CD4-positive, alpha-beta T cell treated with Interleukin-15 for 4 hours (primary cell): ENCODE results near the gene THADA.
"Not testable (repeated sequence)": the region's sequence is repeated elsewhere in the genome, so short reads cannot be mapped to it uniquely, and the experiment has no call there.

ENCODE experiments used
- DNase-seq: peaks from one replicate; pipeline ENCODE4 v3.0.0-alpha.2; 2020; ENCODE audit warnings: low spot score

Gene THADA

GRCh38 chr2:43209204-43209717, 386.6 kb downstream of the THADA start:
- DNase-seq, result no peak

GRCh38 chr2:43207553-43208300, 388.1 kb downstream of the THADA start:
- no peak for DNase-seq

GRCh38 chr2:43206602-43207001, 389.2 kb downstream of the THADA start:
- DNase-seq, result no peak

DNA sequence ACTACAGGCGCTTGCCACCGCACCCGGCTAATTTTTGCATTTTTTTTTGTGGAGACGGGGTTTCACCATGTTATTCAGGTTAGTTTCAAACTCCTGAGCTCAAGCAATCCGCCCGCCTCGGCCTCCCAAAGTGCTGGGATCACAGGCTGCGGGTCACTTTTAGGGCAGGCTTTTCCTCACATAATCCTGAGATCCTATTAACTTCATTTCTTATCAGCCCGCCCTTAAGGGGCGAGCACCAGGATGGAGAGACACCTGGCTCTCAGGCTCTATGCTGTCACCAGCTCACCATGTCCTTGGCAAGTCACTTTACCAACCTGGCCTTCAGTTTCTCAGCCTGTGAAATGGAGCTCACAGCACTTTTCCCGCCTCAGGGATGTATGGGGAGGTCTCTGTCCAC, 392.5 kb downstream of the THADA start:
- DNase-seq, result no peak

GRCh38 chr2:43202289-43202688, 393.5 kb downstream of the THADA start:
- no peak for DNase-seq

DNA sequence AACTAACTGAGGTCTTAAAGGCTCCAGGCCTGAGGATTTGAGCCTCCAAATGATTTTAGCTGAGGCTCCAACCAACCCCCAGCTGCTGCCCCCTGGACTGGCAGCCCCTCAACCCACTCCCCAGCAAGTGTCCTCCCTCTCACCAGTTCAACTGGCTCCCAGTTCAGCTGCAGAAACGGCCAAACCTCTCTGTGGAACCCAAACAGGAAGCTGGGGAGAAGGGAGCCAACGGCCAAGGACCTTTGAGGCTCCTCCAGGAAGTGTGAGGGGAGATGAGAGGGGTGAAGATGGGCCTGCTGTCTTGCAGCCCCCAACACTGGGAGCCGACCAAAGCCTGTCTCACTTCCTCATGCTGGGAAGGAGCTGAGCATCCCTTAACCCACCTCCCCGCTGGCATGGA, 394.3 kb downstream of the THADA start:
- DNase-seq, result no peak

DNA sequence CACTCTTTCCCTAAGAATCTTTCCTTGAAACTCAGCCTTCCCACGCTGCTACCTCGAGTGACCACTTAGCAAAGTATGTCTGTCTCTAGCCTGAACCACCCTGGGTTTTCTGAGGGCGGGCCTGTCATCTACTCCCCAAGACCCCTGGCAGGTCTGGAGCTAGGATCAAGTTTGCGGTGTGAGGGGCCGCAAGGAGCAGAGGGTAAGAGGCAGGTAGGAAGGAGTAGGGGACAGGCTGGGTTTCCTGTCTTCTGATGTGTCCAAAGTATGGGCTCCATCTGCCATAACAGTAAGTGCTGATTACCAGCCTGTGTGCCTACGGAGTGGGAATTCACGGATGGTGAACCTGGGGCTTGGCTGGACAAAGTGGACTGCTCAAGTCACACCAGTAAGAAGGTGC, 394.8 kb downstream of the THADA start:
- no peak for DNase-seq

DNA sequence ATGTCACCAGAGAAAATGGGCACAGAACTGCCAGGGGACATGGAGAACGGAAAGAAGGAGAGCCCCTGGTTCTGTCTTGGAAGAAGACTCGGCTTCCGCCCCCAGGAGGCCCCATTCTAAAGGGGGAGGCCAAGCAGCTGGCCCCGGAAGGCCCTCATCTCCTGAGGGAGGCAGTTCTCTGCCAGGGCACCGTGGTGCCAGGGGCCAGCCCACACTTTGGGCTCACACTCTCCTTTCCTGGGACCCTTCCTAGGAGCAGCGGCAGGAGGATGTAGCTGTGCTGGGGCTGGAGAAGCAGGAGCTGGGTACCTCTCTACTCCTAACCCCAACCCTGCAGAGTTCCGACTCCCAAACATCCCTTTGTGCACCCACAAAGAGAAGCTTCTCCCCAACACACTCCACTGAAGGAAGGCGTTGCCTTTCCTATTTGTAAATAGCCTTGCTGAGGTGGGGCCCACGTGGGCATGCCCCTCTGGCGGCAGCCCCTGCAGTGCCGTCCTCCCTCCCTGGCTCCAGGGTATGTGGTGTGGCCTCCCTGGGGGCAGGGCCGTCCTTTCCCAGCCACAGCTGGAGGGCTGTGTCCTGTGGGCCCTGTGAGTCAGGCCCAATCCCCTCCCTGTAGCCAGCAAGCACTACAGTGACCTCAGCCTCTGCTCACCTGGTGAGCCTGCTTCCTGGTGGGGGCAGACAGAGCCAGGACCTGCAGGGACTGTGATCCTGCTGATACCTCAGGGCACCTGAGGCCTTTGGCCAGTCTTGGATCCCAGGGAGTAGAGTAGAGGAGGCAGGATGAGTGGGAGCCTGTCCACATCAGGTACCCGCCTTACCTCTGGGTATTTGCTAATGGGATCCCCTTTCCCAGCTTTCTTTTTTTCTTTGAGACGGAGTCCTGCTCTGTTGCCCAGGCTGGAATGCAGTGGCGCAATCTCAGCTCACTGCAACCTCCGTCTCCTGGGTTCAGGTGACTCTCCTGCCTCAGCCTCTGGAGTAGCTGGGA, 396.0 kb downstream of the THADA start:
- DNase-seq, result no peak

DNA sequence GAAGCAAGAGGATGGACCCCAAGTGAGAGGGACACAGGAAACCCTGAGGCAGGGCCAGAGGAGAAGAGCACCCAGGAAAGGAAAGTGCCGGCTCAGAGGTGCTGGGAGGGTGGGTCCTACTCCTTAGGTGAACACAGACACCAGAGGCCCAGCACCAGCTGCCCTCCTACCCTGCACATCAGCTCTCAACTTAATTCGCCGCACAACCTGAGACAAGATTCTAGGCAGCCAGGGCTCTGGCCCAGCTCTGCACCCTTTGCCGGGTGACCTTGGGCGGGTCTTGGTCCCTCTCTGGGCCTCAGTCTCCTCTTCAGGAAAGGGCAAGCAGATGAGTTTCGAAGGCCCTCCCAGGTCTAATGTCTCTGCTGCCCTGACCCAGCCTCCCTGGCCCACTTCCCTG, 397.6 kb downstream of the THADA start:
- DNase-seq, result no peak

GRCh38 chr2:43197588-43197896, 398.3 kb downstream of the THADA start:
- DNase-seq, result no peak

GRCh38 chr2:43196768-43197587, 398.9 kb downstream of the THADA start:
- DNase-seq, result no peak

DNA sequence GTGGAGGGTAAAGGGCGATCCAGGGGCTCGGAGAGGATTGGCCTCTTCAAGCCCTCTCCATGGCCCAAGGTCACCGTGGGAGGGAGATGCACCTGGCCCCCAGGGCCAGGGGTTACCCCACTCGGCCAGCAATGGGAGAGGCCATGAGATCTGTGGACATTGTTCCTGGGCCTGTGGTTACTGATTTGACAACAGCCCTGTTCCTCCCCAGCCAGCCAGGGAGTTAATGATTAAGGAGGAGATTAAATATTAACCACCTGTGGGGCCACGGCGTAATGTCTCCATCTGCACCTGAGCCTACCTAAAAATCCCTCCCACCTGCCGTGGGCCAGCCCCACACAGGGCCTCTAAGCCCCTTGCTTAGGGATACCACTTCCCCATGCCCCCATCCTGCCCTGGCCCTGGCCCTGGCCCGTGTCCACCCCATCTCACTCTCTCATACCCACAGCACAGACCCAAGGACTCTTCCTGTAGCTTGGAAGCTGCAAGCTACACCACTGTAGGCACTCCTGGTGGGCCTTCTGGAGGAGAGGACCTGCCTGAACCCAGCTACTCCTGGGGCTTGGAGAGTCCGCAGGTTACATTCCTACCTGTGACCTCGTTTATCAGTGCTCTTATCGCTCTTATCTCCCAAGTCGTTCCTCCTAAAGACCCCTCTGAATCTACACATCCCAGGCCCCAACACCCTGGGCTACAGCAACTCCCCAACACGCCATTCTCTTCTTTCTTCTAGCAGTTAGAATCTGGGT, 401.5 kb downstream of the THADA start:
- no peak for DNase-seq

DNA sequence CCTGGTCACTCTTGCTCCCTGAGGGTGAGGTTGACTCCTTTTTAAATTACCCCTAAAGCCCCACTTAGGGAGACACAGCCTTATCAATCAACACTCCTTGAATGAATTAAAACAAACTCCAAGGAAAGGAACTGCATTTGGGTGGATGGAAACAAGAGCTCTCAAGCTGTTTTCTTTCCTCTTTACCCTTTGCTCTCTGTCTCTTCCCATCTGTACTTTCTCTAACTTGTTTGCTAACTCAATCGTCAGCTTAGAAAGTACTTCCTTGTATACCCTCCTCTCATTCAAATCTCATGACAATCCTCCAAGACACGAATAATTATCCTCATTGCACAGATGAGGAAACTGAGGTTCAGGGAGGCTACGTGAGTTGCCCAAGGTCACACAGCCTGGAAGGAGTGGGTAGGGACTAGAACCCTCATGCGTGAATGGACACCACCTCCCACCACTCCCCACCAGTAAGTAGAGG, 402.2 kb downstream of the THADA start:
- DNase-seq, result no peak

DNA sequence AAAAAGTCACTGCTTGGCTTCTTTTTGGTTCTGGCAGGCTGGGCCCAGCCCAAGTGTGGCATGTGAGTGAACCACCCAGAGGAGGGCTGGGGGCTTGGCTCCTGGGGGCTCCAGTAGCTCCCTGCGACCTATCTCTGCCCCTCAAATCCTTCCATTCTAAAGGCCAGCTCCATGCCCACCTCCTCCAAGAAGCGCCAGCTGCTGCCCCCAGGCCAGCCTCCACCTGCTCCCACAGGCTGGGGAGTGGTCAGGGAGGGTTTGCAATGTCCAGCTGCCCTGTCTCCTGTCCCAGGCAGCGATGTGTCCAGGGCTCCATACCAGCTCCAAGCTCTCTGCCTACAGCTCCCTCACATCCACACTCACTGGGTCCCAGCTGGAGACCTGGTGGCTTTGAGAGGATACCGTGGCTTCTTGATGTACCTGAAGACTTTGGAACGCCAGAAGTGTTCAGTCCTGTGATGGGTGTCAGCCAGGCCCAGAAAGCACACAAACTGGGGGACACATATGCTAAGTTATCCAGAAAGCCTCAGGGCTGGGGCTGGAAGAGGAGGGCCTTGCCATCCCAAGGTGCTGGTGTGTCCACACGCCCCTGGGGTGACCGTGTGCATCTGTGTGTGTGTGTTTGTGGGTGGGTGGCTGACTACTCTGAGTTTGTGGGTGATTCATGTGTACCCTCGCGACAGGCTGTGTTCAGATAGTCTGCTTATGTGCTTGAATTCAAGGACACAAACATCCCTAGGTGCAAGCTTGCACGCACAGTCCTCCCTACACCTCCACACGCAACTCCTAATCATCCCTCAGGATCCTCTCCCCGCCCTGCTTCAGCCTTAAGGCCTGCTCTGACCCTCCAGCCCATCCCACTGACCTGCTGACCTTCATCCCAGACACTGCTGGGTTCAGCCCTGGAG, 402.8 kb downstream of the THADA start:
- no peak for DNase-seq

DNA sequence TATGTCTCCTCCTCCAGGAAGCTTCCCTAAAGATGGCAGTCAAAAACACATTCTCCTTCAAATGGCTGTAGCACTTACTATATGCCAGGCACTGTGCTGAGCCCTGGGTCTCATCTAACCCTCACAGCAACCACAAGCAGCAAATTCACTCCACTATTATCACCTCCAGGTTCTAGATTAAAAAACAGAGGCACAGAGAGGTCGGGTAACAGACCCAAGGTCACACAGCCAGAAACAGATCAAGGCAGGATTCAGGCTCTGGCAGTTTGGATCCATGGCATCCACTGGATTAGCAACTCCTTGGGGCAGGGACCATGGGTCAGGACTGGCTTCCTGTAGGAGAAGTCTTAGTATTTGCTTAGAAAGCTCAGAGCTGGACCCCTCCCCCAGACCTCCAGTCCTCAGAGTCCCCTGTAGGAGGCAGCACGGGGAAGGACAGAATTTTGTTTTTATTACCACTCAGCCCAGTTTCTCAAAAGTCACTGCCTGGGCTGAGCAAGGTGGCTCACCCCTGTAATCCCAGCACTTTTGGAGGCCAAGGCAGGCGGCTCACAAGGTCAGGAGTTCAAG, 403.8 kb downstream of the THADA start:
- DNase-seq, result peak; percentile 29

GRCh38 chr2:43190311-43191052, 405.4 kb downstream of the THADA start:
- DNase-seq, result no peak

DNA sequence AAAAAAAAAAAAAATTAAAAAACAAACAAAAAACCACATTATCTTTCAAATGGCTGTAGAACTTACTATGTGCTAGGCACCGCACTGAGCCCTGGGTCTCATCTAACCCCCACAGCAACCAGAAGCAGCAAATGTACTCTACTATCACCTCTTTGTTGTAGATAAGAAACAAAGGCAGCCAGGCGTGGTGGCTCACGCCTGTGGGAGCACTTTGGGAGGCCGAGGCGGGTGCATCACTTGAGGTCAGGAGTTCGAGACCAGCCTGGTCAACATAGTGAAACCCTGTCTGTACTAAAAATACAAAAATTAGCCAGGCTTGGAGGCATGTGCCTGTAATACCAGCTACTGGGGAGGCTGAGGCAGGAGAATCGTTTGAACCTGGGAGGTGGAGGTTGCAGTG, 406.0 kb downstream of the THADA start:
- DNase-seq, result not testable (repeated sequence)

DNA sequence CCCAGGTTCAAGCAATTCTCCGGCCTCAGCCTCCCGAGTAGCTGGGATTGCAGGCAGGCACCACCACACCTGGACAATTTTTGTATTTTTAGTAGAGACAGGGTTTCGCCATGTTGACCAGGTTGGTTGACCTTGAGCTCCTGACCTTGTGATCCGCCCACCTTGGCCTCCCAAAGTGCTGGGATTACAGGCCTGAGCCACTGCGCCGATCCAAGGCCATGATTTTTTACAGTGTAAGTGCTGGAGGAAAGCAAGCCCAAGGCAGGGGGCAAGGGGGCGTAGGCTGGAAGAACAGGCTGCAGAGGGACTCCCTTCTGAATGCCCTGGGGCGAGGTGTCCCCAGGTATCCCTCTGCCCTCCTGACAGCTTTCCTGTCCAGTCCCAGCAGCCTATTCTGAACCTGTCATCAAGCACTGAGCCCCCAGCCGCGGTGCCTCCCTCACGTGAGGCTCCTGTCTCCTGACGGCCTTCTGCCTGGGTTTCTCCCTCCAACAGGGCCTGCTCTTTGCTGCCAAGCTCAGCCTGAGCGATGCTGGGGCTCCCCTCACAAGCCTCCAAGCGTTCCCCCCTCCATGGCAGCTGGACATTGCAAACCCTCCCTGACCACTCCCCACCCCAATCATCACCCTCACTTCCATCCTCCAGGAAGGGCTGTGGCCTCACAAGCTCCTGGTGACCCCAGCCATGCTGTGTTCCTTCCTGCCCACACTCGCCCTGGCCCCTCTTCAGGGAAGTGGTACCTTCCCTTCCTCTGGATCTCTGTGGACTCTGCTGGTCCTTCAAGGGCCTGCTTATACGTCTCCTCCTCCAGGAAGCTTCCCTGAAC, 407.1 kb downstream of the THADA start:
- DNase-seq, result no peak
